H9 (cell line): Measurements from ENCODE around the gene CHAF1B. TPM values are rescaled to one million over a fixed set of nuclear protein-coding genes. Genes with fewer than 3 reads are reported as not detected.

Source experiments
- DNase-seq: peaks from one replicate; pipeline ENCODE4 v3.0.0-alpha.2; 2017
- H2AFZ ChIP-seq: one replicate; pipeline ENCODE4 v1.6.1; 2013; ENCODE audit warnings: mild to moderate bottlenecking, low read length, control low read depth, moderate library complexity
- H2AK5ac ChIP-seq: 2 replicates; pipeline ENCODE4 v1.6.1; 2013; ENCODE audit warnings: low read length, control low read depth, mixed read lengths; ENCODE audit not compliant: insufficient read length
- H2BK120ac ChIP-seq: one replicate; pipeline ENCODE4 v1.6.1; 2013; ENCODE audit warnings: low read depth, mild to moderate bottlenecking, low read length, control low read depth, inconsistent platforms; ENCODE audit not compliant: poor library complexity, severe bottlenecking
- H2BK12ac ChIP-seq: 2 replicates; pipeline ENCODE4 v1.6.1; 2013; ENCODE audit warnings: low read length, control low read depth, mixed read lengths, low read depth; ENCODE audit not compliant: insufficient read length
- H2BK15ac ChIP-seq: 2 replicates; pipeline ENCODE4 v1.6.1; 2013; ENCODE audit warnings: low read depth, low read length, control low read depth
- H2BK20ac ChIP-seq: one replicate; pipeline ENCODE4 v1.6.1; 2013; ENCODE audit warnings: low read depth, mild to moderate bottlenecking, low read length, control low read depth, inconsistent platforms; ENCODE audit not compliant: poor library complexity, severe bottlenecking
- H2BK5ac ChIP-seq: 2 replicates; pipeline ENCODE4 v1.6.1; 2013; ENCODE audit warnings: low read length, control low read depth, mixed read lengths; ENCODE audit not compliant: insufficient read length
- H3K14ac ChIP-seq: 2 replicates; pipeline ENCODE4 v1.6.1; 2013; ENCODE audit warnings: low read length, control low read depth; ENCODE audit not compliant: insufficient read depth
- H3K18ac ChIP-seq: 2 replicates; pipeline ENCODE4 v1.6.1; 2013; ENCODE audit warnings: low read depth, mild to moderate bottlenecking, mixed read lengths, low read length, control low read depth; ENCODE audit not compliant: insufficient read length
- H3K23ac ChIP-seq: 2 replicates; pipeline ENCODE4 v1.6.1; 2013; ENCODE audit warnings: low read length, control low read depth, mixed read lengths, low read depth; ENCODE audit not compliant: insufficient read length
- H3K23me2 ChIP-seq: 2 replicates; pipeline ENCODE4 v1.6.1; 2013; ENCODE audit warnings: low read depth, mild to moderate bottlenecking, mixed read lengths, low read length, control low read depth; ENCODE audit not compliant: insufficient read length, poor library complexity, severe bottlenecking
- H3K27ac ChIP-seq: 2 replicates; pipeline ENCODE4 v1.5.1; 2013; ENCODE audit warnings: low read length, control low read depth, mixed read lengths, low read depth; ENCODE audit not compliant: insufficient read length
- H3K27me3 ChIP-seq: 2 replicates; pipeline ENCODE4 v1.6.1; 2013; ENCODE audit warnings: low read length, control low read depth, inconsistent platforms; ENCODE audit not compliant: insufficient read depth
- H3K4ac ChIP-seq: 2 replicates; pipeline ENCODE4 v1.6.1; 2013; ENCODE audit warnings: low read depth, mild to moderate bottlenecking, control low read depth, inconsistent platforms, low read length, moderate library complexity
- H3K4me1 ChIP-seq: 2 replicates; pipeline ENCODE4 v1.6.1; 2013; ENCODE audit warnings: low read length, control low read depth, inconsistent platforms; ENCODE audit not compliant: insufficient read depth
- H3K4me2 ChIP-seq: 2 replicates; pipeline ENCODE4 v1.6.1; 2013; ENCODE audit warnings: low read length, control low read depth, mixed read lengths; ENCODE audit not compliant: insufficient read length, insufficient read depth
- H3K56ac ChIP-seq: 2 replicates; pipeline ENCODE4 v1.6.1; 2013; ENCODE audit warnings: low read depth, mild to moderate bottlenecking, mixed read lengths, low read length, control low read depth; ENCODE audit not compliant: insufficient read length
- H3K79me1 ChIP-seq: 2 replicates; pipeline ENCODE4 v1.6.1; 2013; ENCODE audit warnings: low read depth, mild to moderate bottlenecking, moderate library complexity, low read length, control low read depth, inconsistent platforms; ENCODE audit not compliant: insufficient read depth, poor library complexity, severe bottlenecking
- H3K79me2 ChIP-seq: 2 replicates; pipeline ENCODE4 v1.6.1; 2013; ENCODE audit warnings: low read length, control low read depth, inconsistent platforms; ENCODE audit not compliant: insufficient read depth
- H3K9ac ChIP-seq: 2 replicates; pipeline ENCODE4 v1.6.1; 2013; ENCODE audit warnings: low read length, control low read depth, mixed read lengths; ENCODE audit not compliant: insufficient read length; ENCODE audit errors: extremely low read depth
- H3K9me3 ChIP-seq: one replicate; pipeline ENCODE4 v1.6.1; 2013; ENCODE audit warnings: low read depth, low read length, inconsistent platforms; ENCODE audit not compliant: control insufficient read depth
- H3T11ph ChIP-seq: one replicate; pipeline ENCODE4 v1.6.1; 2013; ENCODE audit warnings: mild to moderate bottlenecking, low read length, control low read depth, inconsistent platforms
- H4K20me1 ChIP-seq: one replicate; pipeline ENCODE4 v1.6.1; 2013; ENCODE audit not compliant: control insufficient read depth, insufficient read length, insufficient read depth
- H4K5ac ChIP-seq: 2 replicates; pipeline ENCODE4 v1.6.1; 2013; ENCODE audit warnings: low read depth, mild to moderate bottlenecking, mixed read lengths, low read length, control low read depth; ENCODE audit not compliant: insufficient read length
- H4K8ac ChIP-seq: replicated peaks from 2 replicates; pipeline ENCODE4 v1.6.1; 2013; ENCODE audit warnings: low read length, control low read depth, mixed read lengths, low read depth; ENCODE audit not compliant: insufficient read length
- H4K91ac ChIP-seq: 2 replicates; pipeline ENCODE4 v1.6.1; 2013; ENCODE audit warnings: low read depth, mild to moderate bottlenecking, moderate library complexity, mixed read lengths, low read length, control low read depth; ENCODE audit not compliant: insufficient read length
- H3K27ac Mint-ChIP-seq, 3 experiments: 2 replicates in 2 of 3; 3 replicates in 1 of 3; pipeline ENCODE4 v1.8.0; 2020 to 2021; ENCODE audit warnings: mixed read lengths in 3 of 3, mild to moderate bottlenecking in 1 of 3, moderate library complexity in 1 of 3
- H3K27me3 Mint-ChIP-seq: 2 replicates; pipeline ENCODE4 v1.8.0; 2021; ENCODE audit warnings: low read depth, mild to moderate bottlenecking, moderate library complexity, mixed read lengths
- H3K36me3 Mint-ChIP-seq, 3 experiments: 2 replicates in 2 of 3; 3 replicates in 1 of 3; pipeline ENCODE4 v1.8.0; 2020 to 2021; ENCODE audit warnings: low read depth in 3 of 3, mixed read lengths in 3 of 3; ENCODE audit not compliant: insufficient read depth in 1 of 3
- H3K4me1 Mint-ChIP-seq, 2 experiments: 2 replicates each; pipeline ENCODE4 v1.8.0; 2020; ENCODE audit warnings: mixed read lengths in 2 of 2
- H3K4me3 Mint-ChIP-seq, 2 experiments: 2 replicates in 1 of 2; 3 replicates in 1 of 2; pipeline ENCODE4 v1.8.0; 2020 to 2021; ENCODE audit warnings: mild to moderate bottlenecking in 2 of 2, mixed read lengths in 2 of 2, moderate library complexity in 1 of 2
- H3K9me3 Mint-ChIP-seq, 2 experiments: 2 replicates in 1 of 2; 3 replicates in 1 of 2; pipeline ENCODE4 v1.8.0; 2020; ENCODE audit warnings: mild to moderate bottlenecking in 2 of 2, mixed read lengths in 2 of 2, moderate library complexity in 1 of 2
- WGBS: extraction: QIAGEN DNeasy Blood & Tissue Kit; methylation state at CpG from one replicate; pipeline ENCODE4 v1.1.7; 2013; ENCODE audit warnings: missing lambda C conversion rate, low lambda C conversion rate, mixed read lengths; ENCODE audit not compliant: insufficient read length; ENCODE audit errors: extremely low coverage; 5-methylcytosine and 5-hydroxymethylcytosine counted together
- total RNA-seq: library from RNA; stranded (reverse); gene quantifications from 2 replicates; pipeline ENCODE4 v1.2.1, GENCODE V29; 2021
- TF ChIP-seq, protein P1 (sequence below): fragments of 200-600 bp; sonication (generic); conservative IDR thresholded peaks from 3 replicates; pipeline ENCODE4 v1.8.0; 2021; ENCODE audit warnings: antibody characterized with exemption, mild to moderate bottlenecking

CHAF1B gene
- total RNA-seq, 1 experiment from 2014 or later, result 19.3 TPM

DNA sequence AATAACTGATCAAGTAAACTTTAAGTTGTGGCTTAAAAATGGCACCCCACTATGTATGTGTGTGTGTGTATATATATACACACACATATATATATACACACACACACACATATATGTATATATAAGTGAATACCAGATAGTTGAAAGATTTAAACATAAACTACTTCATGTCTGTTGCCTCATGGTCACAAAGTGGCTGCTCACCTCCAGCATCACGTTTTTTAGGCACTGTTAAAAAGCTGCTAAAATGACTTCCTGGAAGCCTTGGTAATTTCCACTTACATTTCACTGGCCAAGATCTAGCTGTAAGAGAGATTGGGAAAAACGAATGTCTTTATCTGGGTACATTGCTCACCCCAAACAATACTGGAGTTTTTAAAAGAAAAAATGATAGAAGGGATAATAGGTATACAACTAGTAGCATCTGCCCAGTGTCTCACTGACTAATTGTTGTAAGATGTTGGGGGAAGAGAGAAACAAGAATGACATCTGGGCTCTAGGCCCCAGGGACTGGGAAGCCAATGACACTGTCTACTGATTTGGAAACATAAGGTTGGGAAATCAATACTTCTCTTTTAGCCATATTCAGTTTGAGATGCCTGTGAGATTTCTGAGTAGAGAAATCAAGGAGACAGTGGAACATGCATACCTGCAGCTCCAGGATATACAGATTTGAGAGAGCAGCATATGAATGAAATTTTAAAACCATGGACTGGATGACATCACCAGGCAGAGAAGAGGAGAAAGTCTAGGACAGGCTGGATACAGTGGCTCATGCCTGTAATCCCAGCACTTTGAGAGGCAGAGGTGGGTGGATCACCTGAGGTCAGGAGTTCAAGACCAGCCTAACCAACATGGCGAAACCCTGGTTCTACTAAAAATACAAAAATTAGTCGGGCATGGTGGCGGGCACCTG, 51.9 kb downstream of the CHAF1B start:
- Histone ChIP-seq H3K9me3 (no peaks in the 10 kb centered on the region), H4K91ac (no peak overlapping the region), H3K27me3 (no peaks in the 10 kb centered on the region), H3K14ac (no peak overlapping the region), H2AK5ac (no peak overlapping the region), H3K27ac (no peak overlapping the region), H2BK5ac (no peak overlapping the region), H3K79me2 (no peaks in the 10 kb centered on the region), H4K20me1 (no peaks in the 10 kb centered on the region), H2BK20ac (no peak overlapping the region), H3K23ac (no peak overlapping the region), H4K8ac (no peak overlapping the region), H3K23me2 (no peaks in the 10 kb centered on the region), H3K18ac (no peak overlapping the region), H3K4ac (no peak overlapping the region), H3K56ac (no peak overlapping the region), H2BK12ac (no peak overlapping the region), H4K5ac (no peak overlapping the region), H2BK15ac (no peak overlapping the region), H3K4me2 (no peak overlapping the region), H2BK120ac (no peak overlapping the region), H2AFZ (no peak overlapping the region), H3K79me1 (no peaks in the 10 kb centered on the region), H3T11ph (no peak overlapping the region), H3K4me1 (no peaks in the 10 kb centered on the region), H3K9ac (no peak overlapping the region)
- Mint-ChIP-seq H3K4me3 (no peak overlapping the region), H3K27ac (peak overlapping the region in 1 of 3 experiments; percentile 28; a peak in 1 of 7 replicates), H3K36me3 (no peaks in the 10 kb centered on the region), H3K4me1 (peaks cover 9 to 11% of the 10 kb centered on the region in 2 experiments; a peak in 3 of 4 replicates), H3K27me3 (no peaks in the 10 kb centered on the region), H3K9me3 (no peaks in the 10 kb centered on the region)
- TF ChIP-seq, protein P1, sequence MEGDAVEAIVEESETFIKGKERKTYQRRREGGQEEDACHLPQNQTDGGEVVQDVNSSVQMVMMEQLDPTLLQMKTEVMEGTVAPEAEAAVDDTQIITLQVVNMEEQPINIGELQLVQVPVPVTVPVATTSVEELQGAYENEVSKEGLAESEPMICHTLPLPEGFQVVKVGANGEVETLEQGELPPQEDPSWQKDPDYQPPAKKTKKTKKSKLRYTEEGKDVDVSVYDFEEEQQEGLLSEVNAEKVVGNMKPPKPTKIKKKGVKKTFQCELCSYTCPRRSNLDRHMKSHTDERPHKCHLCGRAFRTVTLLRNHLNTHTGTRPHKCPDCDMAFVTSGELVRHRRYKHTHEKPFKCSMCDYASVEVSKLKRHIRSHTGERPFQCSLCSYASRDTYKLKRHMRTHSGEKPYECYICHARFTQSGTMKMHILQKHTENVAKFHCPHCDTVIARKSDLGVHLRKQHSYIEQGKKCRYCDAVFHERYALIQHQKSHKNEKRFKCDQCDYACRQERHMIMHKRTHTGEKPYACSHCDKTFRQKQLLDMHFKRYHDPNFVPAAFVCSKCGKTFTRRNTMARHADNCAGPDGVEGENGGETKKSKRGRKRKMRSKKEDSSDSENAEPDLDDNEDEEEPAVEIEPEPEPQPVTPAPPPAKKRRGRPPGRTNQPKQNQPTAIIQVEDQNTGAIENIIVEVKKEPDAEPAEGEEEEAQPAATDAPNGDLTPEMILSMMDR, result no peak
- no peak for DNase-seq
- WGBS, result no CpG with 5 or more reads among the region's 5 CpGs
